GM23338 (cell line): ENCODE data around the gene SYK. TPM values are rescaled to one million over a fixed set of nuclear protein-coding genes. Genes with fewer than 3 reads are reported as not detected.

Source experiments
- ATAC-seq: fragments of 200-7000 bp; cut with Tn5 transposase; 3 replicates; pipeline ENCODE4 v1.9.1; 2020
- DNase-seq: peaks from one replicate; pipeline ENCODE4 v3.0.0-alpha.2; 2015; ENCODE audit warnings: low spot score
- H2AFZ ChIP-seq: fragments of 200-600 bp; sonication (generic); 2 replicates; pipeline ENCODE4 v1.8.0; 2016; ENCODE audit warnings: antibody characterized with exemption, mild to moderate bottlenecking, moderate library complexity
- H3F3A ChIP-seq: fragments of 200-600 bp; sonication (generic); replicated peaks from 2 replicates; pipeline ENCODE4 v1.8.0; 2017; ENCODE audit warnings: antibody characterized with exemption, mixed run types, low read depth
- H3K27ac ChIP-seq: fragments of 200-600 bp; sonication (generic); 2 replicates; pipeline ENCODE4 v1.6.1; 2016; ENCODE audit warnings: low read depth
- H3K27me3 ChIP-seq: fragments of 200-600 bp; sonication (generic); 2 replicates; pipeline ENCODE4 v1.8.0; 2016; ENCODE audit warnings: mild to moderate bottlenecking, mixed run types, moderate library complexity; ENCODE audit not compliant: insufficient read depth
- H3K36me3 ChIP-seq: fragments of 200-600 bp; sonication (generic); 2 replicates; pipeline ENCODE4 v1.8.0; 2016; ENCODE audit warnings: mild to moderate bottlenecking; ENCODE audit not compliant: insufficient read depth
- H3K4me1 ChIP-seq: fragments of 200-600 bp; sonication (generic); 2 replicates; pipeline ENCODE4 v1.8.0; 2016; ENCODE audit warnings: mild to moderate bottlenecking, moderate library complexity; ENCODE audit not compliant: insufficient read depth
- H3K4me2 ChIP-seq: fragments of 200-600 bp; sonication (generic); 2 replicates; pipeline ENCODE4 v1.7.1; 2017; ENCODE audit warnings: mixed run types
- H3K4me3 ChIP-seq: fragments of 200-600 bp; sonication (generic); 2 replicates; pipeline ENCODE4 v1.6.1; 2016; ENCODE audit warnings: mixed run types
- H3K79me2 ChIP-seq: fragments of 200-600 bp; sonication (generic); replicated peaks from 2 replicates; pipeline ENCODE4 v1.8.0; 2017; ENCODE audit warnings: mild to moderate bottlenecking; ENCODE audit not compliant: insufficient read depth
- H3K9me2 ChIP-seq: fragments of 200-600 bp; sonication (generic); 2 replicates; pipeline ENCODE4 v1.8.0; 2017; ENCODE audit not compliant: insufficient read depth
- H4K20me1 ChIP-seq: fragments of 200-600 bp; sonication (generic); replicated peaks from 2 replicates; pipeline ENCODE4 v1.8.0; 2017; ENCODE audit warnings: mild to moderate bottlenecking; ENCODE audit not compliant: insufficient read depth
- H3K27ac Mint-ChIP-seq: 2 replicates; pipeline ENCODE4 v1.8.0; 2020; ENCODE audit warnings: inconsistent platforms, mild to moderate bottlenecking, moderate library complexity, mixed read lengths
- H3K27me3 Mint-ChIP-seq: 3 replicates; pipeline ENCODE4 v1.8.0; 2022; ENCODE audit warnings: low read depth, mild to moderate bottlenecking, moderate library complexity, mixed read lengths, inconsistent platforms; ENCODE audit not compliant: insufficient read depth, poor library complexity
- H3K36me3 Mint-ChIP-seq: 3 replicates; pipeline ENCODE4 v1.8.0; 2021; ENCODE audit warnings: low read depth, mild to moderate bottlenecking, inconsistent platforms, moderate library complexity, mixed read lengths
- H3K4me1 Mint-ChIP-seq: 3 replicates; pipeline ENCODE4 v1.8.0; 2020; ENCODE audit warnings: mild to moderate bottlenecking, inconsistent platforms, mixed read lengths
- H3K4me3 Mint-ChIP-seq: 3 replicates; pipeline ENCODE4 v1.8.0; 2021; ENCODE audit warnings: moderate library complexity, mild to moderate bottlenecking, inconsistent platforms, mixed read lengths
- H3K9me3 Mint-ChIP-seq: 3 replicates; pipeline ENCODE4 v1.8.0; 2020; ENCODE audit warnings: moderate library complexity, mild to moderate bottlenecking, inconsistent platforms, mixed read lengths
- EZH2 ChIP-seq: fragments of 200-600 bp; sonication (generic); IDR thresholded peaks from one replicate; pipeline ENCODE4 v1.8.0; 2017; ENCODE audit warnings: antibody characterized with exemption, mild to moderate bottlenecking, low read depth; ENCODE audit not compliant: unreplicated experiment
- EZH2phosphoT487 ChIP-seq: fragments of 200-600 bp; sonication (generic); IDR thresholded peaks from one replicate; pipeline ENCODE4 v1.8.1; 2018; ENCODE audit warnings: antibody characterized with exemption; ENCODE audit not compliant: unreplicated experiment
- JUNB ChIP-seq: IDR thresholded peaks from one replicate; pipeline ENCODE4 v1.6.1; 2016; ENCODE audit warnings: antibody characterized with exemption; ENCODE audit not compliant: unreplicated experiment
- NANOG ChIP-seq: IDR thresholded peaks from 2 replicates; pipeline ENCODE4 v1.6.1; 2016; ENCODE audit warnings: antibody characterized with exemption, borderline replicate concordance
- POLR2AphosphoS5 ChIP-seq: IDR thresholded peaks from 2 replicates; pipeline ENCODE4 v1.6.1; 2016; ENCODE audit warnings: antibody characterized with exemption, low read depth
- REST ChIP-seq: IDR thresholded peaks from one replicate; pipeline ENCODE4 v1.6.1; 2018; ENCODE audit warnings: antibody characterized with exemption; ENCODE audit not compliant: unreplicated experiment
- ZNF114 ChIP-seq: fragments of 250-450 bp; sonication (Bioruptor Pico); IDR thresholded peaks from 2 replicates; pipeline ENCODE4 v1.5.0; 2020; ENCODE audit warnings: mild to moderate bottlenecking, moderate library complexity
- ZNF462 ChIP-seq: fragments of 250-450 bp; sonication (Bioruptor Pico); IDR thresholded peaks from 2 replicates; pipeline ENCODE4 v1.5.0; 2020; ENCODE audit warnings: mild to moderate bottlenecking, moderate library complexity
- polyA plus RNA-seq: library from polyadenylated mRNA; unstranded; fragments of >200 nt; fragmentation: Nextera tagmentation; extraction: Ambion mirVana; gene quantifications from 2 replicates; pipeline ENCODE4 v1.2.1, GENCODE V29; 2016
- total RNA-seq: library from RNA; depleted of rRNA; stranded (reverse); fragments of >200 nt; shearing (Covaris generic); gene quantifications from 2 replicates; pipeline ENCODE4 v1.2.3, GENCODE V29; 2014
- TF ChIP-seq, protein P1 (sequence below), 2 experiments: fragments of 200-600 bp in 1 of 2; sonication (generic) in 1 of 2; conservative IDR thresholded peaks; 2 replicates each; pipeline versions ENCODE4 v1.5.1 to v1.6.1; 2016 to 2017; ENCODE audit warnings: antibody characterized with exemption in 2 of 2, low read depth in 2 of 2, mild to moderate bottlenecking in 2 of 2, moderate library complexity in 1 of 2
- TF ChIP-seq, protein P2 (sequence below): IDR thresholded peaks from 2 replicates; pipeline ENCODE4 v1.6.1; 2016; ENCODE audit warnings: antibody characterized with exemption

Gene SYK
- total and polyA plus RNA-seq, 2 experiments from 2014 or later: 1.5 to 5.8 TPM

- Histone ChIP-seq H3K36me3 (no peaks in the 10 kb centered on the region), H3K79me2 (no peaks in the 10 kb centered on the region), H3K27me3 (no peaks in the 10 kb centered on the region), H3K4me2 (no peak overlapping the region), H3K27ac (no peak overlapping the region), H3K9me2 (no peaks in the 10 kb centered on the region), H4K20me1 (no peaks in the 10 kb centered on the region), H3F3A (no peaks in the 10 kb centered on the region), H2AFZ (no peak overlapping the region), H3K4me3 (no peak overlapping the region), H3K4me1 (peaks cover 7% of the 10 kb centered on the region)
- peaks cover 14% of the 10 kb centered on the region for H3K9me3 Mint-ChIP-seq
- peaks cover 13% of the 10 kb centered on the region for H3K36me3 Mint-ChIP-seq
- TF ChIP-seq EZH2: no peak
- TF ChIP-seq, protein P1, sequence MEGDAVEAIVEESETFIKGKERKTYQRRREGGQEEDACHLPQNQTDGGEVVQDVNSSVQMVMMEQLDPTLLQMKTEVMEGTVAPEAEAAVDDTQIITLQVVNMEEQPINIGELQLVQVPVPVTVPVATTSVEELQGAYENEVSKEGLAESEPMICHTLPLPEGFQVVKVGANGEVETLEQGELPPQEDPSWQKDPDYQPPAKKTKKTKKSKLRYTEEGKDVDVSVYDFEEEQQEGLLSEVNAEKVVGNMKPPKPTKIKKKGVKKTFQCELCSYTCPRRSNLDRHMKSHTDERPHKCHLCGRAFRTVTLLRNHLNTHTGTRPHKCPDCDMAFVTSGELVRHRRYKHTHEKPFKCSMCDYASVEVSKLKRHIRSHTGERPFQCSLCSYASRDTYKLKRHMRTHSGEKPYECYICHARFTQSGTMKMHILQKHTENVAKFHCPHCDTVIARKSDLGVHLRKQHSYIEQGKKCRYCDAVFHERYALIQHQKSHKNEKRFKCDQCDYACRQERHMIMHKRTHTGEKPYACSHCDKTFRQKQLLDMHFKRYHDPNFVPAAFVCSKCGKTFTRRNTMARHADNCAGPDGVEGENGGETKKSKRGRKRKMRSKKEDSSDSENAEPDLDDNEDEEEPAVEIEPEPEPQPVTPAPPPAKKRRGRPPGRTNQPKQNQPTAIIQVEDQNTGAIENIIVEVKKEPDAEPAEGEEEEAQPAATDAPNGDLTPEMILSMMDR (conservative IDR thresholded peaks at IDR 0.05; ENCODE audit: low read depth in 2 of 2): no peak
- TF ChIP-seq JUNB: no peak
- TF ChIP-seq REST: no peak
- TF ChIP-seq ZNF114 (CRISPR knock-in tag): no peak
- TF ChIP-seq EZH2phosphoT487: no peak
- TF ChIP-seq, protein P2, sequence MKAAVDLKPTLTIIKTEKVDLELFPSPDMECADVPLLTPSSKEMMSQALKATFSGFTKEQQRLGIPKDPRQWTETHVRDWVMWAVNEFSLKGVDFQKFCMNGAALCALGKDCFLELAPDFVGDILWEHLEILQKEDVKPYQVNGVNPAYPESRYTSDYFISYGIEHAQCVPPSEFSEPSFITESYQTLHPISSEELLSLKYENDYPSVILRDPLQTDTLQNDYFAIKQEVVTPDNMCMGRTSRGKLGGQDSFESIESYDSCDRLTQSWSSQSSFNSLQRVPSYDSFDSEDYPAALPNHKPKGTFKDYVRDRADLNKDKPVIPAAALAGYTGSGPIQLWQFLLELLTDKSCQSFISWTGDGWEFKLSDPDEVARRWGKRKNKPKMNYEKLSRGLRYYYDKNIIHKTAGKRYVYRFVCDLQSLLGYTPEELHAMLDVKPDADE: no peak
- no peak for TF ChIP-seq POLR2AphosphoS5
- no peak for TF ChIP-seq ZNF462 (CRISPR knock-in tag)
- TF ChIP-seq NANOG: no peak
- peaks cover 2% of the 10 kb centered on the region for H3K27me3 Mint-ChIP-seq
- ATAC-seq (no peak), DNase-seq (no peak)
- peaks cover 7% of the 10 kb centered on the region for H3K4me1 Mint-ChIP-seq
- H3K27ac Mint-ChIP-seq: no peak overlapping the region
- no peak overlapping the region for H3K4me3 Mint-ChIP-seq
Observed at GRCh38 chr9:90774071-90774470, 27.5 kb upstream of the SYK start.
